Measurements from ENCODE around the gene REEP1.

- TF ChIP-seq CTCF (IDR thresholded peaks at IDR 0.05 in 8 of 11, conservative IDR thresholded peaks at IDR 0.05 in 3 of 11), result no peak
- TF ChIP-seq POLR2A (IDR thresholded peaks at IDR 0.05), result no peak
- TF ChIP-seq POLR2AphosphoS5 (IDR thresholded peaks at IDR 0.05), result no peak
Measured at GRCh38 chr2:86383844-86384243, 46.4 kb upstream of the REEP1 start.
